Breast epithelium (tissue), 3 donors: ENCODE measurements around the gene INSR.

Experiments
- CTCF ChIP-seq, 3 donors: fragments of 450-650 bp; IDR thresholded peaks; one replicate each; pipeline ENCODE4 v1.5.1; 2016 to 2017; ENCODE audit warnings: antibody characterized with exemption in 3 of 3, mild to moderate bottlenecking in 3 of 3, moderate library complexity in 3 of 3
- POLR2A ChIP-seq: fragments of 450-650 bp; IDR thresholded peaks from one replicate; pipeline ENCODE4 v1.6.1; 2016; ENCODE audit warnings: antibody characterized with exemption, mild to moderate bottlenecking, moderate library complexity
- POLR2AphosphoS5 ChIP-seq, 3 donors: sonication (generic); formaldehyde crosslinking; IDR thresholded peaks; one replicate each; pipeline ENCODE4 v1.6.1; 2017; ENCODE audit warnings: antibody characterized with exemption in 3 of 3

GRCh38 chr19:7250951-7251350 lies 43.3 kb downstream of the INSR start:
- no peak for TF ChIP-seq CTCF (IDR thresholded peaks at IDR 0.05)
- no peak for TF ChIP-seq POLR2A
- no peak for TF ChIP-seq POLR2AphosphoS5 (IDR thresholded peaks at IDR 0.05)
